Liver (tissue), 9 donors: ENCODE results near the gene MYO7A. TPM values are rescaled to one million over a fixed set of nuclear protein-coding genes. Genes with fewer than 3 reads are reported as not detected.

Source experiments
- DNase-seq: peaks from one replicate; pipeline ENCODE4 v3.0.0-alpha.2; 2017; ENCODE audit warnings: low spot score
- H3K27ac ChIP-seq, 2 donors: one replicate each; pipeline ENCODE4 v1.7.0; 2013; ENCODE audit warnings: inconsistent platforms in 2 of 2, low read length in 2 of 2, control low read depth in 1 of 2, low read depth in 1 of 2, mild to moderate bottlenecking in 1 of 2
- H3K27me3 ChIP-seq, 4 donors: one replicate each; pipeline versions ENCODE4 v1.6.1 to v1.7.0; 2013; ENCODE audit warnings: low read length in 3 of 4, inconsistent platforms in 1 of 4, mild to moderate bottlenecking in 1 of 4, moderate library complexity in 1 of 4; ENCODE audit not compliant: control insufficient read depth in 4 of 4, insufficient read depth in 4 of 4
- H3K36me3 ChIP-seq, 4 donors: one replicate each; pipeline versions ENCODE4 v1.6.1 to v1.7.0; 2013; ENCODE audit warnings: low read length in 3 of 4, mild to moderate bottlenecking in 3 of 4, low read depth in 1 of 4, moderate library complexity in 1 of 4; ENCODE audit not compliant: control insufficient read depth in 4 of 4, insufficient read depth in 3 of 4
- H3K4me1 ChIP-seq, 4 donors: one replicate each; pipeline versions ENCODE4 v1.6.1 to v1.7.0; 2013; ENCODE audit warnings: low read length in 3 of 4, mild to moderate bottlenecking in 3 of 4, moderate library complexity in 1 of 4; ENCODE audit not compliant: control insufficient read depth in 4 of 4, insufficient read depth in 4 of 4
- H3K4me3 ChIP-seq, 3 donors: one replicate each; pipeline versions ENCODE4 v1.6.1 to v1.7.0; 2013; ENCODE audit warnings: low read length in 3 of 3, control low read depth in 1 of 3, low read depth in 1 of 3, mild to moderate bottlenecking in 1 of 3
- H3K9ac ChIP-seq, 2 donors: one replicate each; pipeline ENCODE4 v1.7.0; 2013; ENCODE audit warnings: low read length in 2 of 2, mild to moderate bottlenecking in 2 of 2, moderate library complexity in 2 of 2, control low read depth in 1 of 2, low read depth in 1 of 2
- H3K9me3 ChIP-seq, 4 donors: one replicate each; pipeline versions ENCODE4 v1.6.1 to v1.7.0; 2013; ENCODE audit warnings: low read length in 3 of 4; ENCODE audit not compliant: control insufficient read depth in 4 of 4
- FOXA1 ChIP-seq: IDR thresholded peaks from 2 replicates; pipeline ENCODE4 v1.6.1; 2016; ENCODE audit warnings: antibody characterized with exemption
- FOXA2 ChIP-seq: IDR thresholded peaks from 2 replicates; pipeline ENCODE4 v1.6.1; 2016; ENCODE audit warnings: antibody characterized with exemption
- GABPA ChIP-seq, 2 donors: IDR thresholded peaks in 1 of 2; conservative IDR thresholded peaks in 1 of 2; 2 replicates each; pipeline ENCODE4 v1.6.1; 2016; ENCODE audit warnings: antibody characterized with exemption in 2 of 2, mild to moderate bottlenecking in 1 of 2, moderate library complexity in 1 of 2
- HNF4G ChIP-seq: IDR thresholded peaks from 2 replicates; pipeline ENCODE4 v1.6.1; 2016; ENCODE audit warnings: antibody characterized with exemption
- JUND ChIP-seq, 2 donors: IDR thresholded peaks; 2 replicates each; pipeline ENCODE4 v1.6.1; 2016; ENCODE audit warnings: antibody characterized with exemption in 2 of 2
- NR2F2 ChIP-seq: IDR thresholded peaks from 2 replicates; pipeline ENCODE4 v1.6.1; 2016; ENCODE audit warnings: antibody characterized with exemption
- RAD21 ChIP-seq, 2 donors: IDR thresholded peaks; 2 replicates each; pipeline ENCODE4 v1.6.1; 2016; ENCODE audit warnings: antibody characterized with exemption in 2 of 2, mild to moderate bottlenecking in 2 of 2
- TAF1 ChIP-seq: conservative IDR thresholded peaks from 2 replicates; pipeline ENCODE4 v1.6.1; 2016; ENCODE audit warnings: antibody characterized with exemption, mild to moderate bottlenecking
- YY1 ChIP-seq: IDR thresholded peaks from 2 replicates; pipeline ENCODE4 v1.6.1; 2016; ENCODE audit warnings: antibody characterized with exemption, mild to moderate bottlenecking
- whole genome bisulfite sequencing: extraction: QIAGEN DNeasy Blood & Tissue Kit; methylation state at CpG from one replicate; pipeline ENCODE4 v1.1.7; 2013; 5-methylcytosine and 5-hydroxymethylcytosine counted together
- polyA plus RNA-seq, 2 donors: library from polyadenylated mRNA; stranded (reverse) in 1 of 2; unstranded in 1 of 2; fragments of 200-250 nt in 1 of 2; fragments of >200 nt in 1 of 2; fragmentation: Nextera tagmentation in 1 of 2; extraction: Ambion mirVana in 1 of 2; gene quantifications; one replicate each; pipeline versions ENCODE4 v1.2.1 to v1.2.3, GENCODE V29; 2013 to 2015
- total RNA-seq, 2 donors: library from RNA; depleted of rRNA; stranded (reverse); fragments of >200 nt; gene quantifications; one replicate each; pipeline ENCODE4 v1.2.3, GENCODE V29; 2014
- TF ChIP-seq, protein P1 (sequence below): IDR thresholded peaks from 2 replicates; pipeline ENCODE4 v1.6.1; 2016; ENCODE audit warnings: antibody characterized with exemption
- TF ChIP-seq, protein P2 (sequence below): IDR thresholded peaks from 2 replicates; pipeline ENCODE4 v1.6.1; 2016; ENCODE audit warnings: antibody characterized with exemption
- TF ChIP-seq, protein P3 (sequence below): IDR thresholded peaks from 2 replicates; pipeline ENCODE4 v1.6.1; 2016; ENCODE audit warnings: antibody characterized with exemption, mild to moderate bottlenecking
- TF ChIP-seq, protein P4 (sequence below): fragments of 150-350 bp; IDR thresholded peaks from 2 replicates; pipeline ENCODE4 v1.5.1; 2017; ENCODE audit warnings: improper control_type of control experiment, low read depth, low read length; ENCODE audit not compliant: missing input control
- TF ChIP-seq, protein P5 (sequence below): IDR thresholded peaks from 2 replicates; pipeline ENCODE4 v1.6.1; 2016; ENCODE audit warnings: antibody characterized with exemption
- donor health status: healthy.
- donor health status: healthy.
- donor health status: healthy.
- donor health status: healthy.
- donor health status: healthy.

MYO7A gene
- total and polyA plus RNA-seq, 4 donors = 7.3 to 33.6 (median 11.3) TPM

DNA sequence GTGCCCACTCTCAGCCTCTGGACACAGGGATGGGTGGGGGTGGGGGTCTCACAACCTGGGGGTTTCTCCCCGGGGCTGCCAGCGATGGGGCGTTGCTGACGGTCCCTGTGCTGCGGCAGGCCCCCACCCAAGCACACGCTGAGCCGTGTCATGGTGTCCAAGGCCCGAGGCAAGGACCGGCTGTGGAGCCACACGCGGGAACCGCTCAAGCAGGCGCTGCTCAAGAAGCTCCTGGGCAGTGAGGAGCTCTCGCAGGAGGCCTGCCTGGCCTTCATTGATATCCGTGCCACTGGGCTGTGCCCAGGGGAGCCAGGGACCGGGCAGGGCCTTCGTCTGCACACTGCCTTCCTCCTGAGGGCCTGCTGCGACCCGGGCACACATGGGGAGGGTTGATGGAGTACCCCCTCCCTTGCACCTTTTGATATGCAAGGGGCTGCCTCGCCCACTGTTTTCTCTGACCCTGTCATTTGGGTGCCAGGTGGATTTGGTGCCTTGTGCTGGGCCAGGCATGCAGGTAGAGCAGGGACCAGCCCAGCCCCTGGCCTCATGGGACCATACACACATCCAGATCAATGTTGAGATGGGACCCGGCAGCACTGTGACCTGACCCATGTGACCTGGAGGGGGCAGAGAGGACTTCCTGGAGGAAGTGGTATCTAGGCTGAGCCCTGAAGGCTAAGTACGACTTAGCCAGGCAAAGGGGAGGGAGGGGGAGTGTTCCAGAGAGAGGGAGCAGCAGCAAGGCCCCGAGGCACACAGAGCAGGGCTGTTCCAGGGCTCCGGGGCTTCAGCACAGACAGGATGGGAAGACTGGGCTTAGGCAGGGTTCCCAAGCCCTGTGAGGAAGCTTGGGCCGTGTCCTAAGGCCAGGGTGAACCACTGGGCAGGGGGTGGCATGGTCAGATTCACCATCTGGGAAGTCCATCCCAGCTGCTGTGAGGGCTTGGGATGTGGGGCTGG, 75.2 kb downstream of the MYO7A start:
- Histone ChIP-seq H3K27me3 (no peaks in the 10 kb centered on the region), H3K27ac (no peak overlapping the region), H3K4me1 (no peaks in the 10 kb centered on the region), H3K36me3 (peaks cover 8 to 47% (median 16%) of the 10 kb centered on the region in 4 donors), H3K4me3 (no peak overlapping the region), H3K9me3 (no peaks in the 10 kb centered on the region), H3K9ac (no peak overlapping the region)
- 93% methylated on average over 25 of the region's 25 CpGs for WGBS
- DNase-seq = no peak
- no peak for TF ChIP-seq TAF1
- TF ChIP-seq JUND (IDR thresholded peaks at IDR 0.05) = no peak

DNA sequence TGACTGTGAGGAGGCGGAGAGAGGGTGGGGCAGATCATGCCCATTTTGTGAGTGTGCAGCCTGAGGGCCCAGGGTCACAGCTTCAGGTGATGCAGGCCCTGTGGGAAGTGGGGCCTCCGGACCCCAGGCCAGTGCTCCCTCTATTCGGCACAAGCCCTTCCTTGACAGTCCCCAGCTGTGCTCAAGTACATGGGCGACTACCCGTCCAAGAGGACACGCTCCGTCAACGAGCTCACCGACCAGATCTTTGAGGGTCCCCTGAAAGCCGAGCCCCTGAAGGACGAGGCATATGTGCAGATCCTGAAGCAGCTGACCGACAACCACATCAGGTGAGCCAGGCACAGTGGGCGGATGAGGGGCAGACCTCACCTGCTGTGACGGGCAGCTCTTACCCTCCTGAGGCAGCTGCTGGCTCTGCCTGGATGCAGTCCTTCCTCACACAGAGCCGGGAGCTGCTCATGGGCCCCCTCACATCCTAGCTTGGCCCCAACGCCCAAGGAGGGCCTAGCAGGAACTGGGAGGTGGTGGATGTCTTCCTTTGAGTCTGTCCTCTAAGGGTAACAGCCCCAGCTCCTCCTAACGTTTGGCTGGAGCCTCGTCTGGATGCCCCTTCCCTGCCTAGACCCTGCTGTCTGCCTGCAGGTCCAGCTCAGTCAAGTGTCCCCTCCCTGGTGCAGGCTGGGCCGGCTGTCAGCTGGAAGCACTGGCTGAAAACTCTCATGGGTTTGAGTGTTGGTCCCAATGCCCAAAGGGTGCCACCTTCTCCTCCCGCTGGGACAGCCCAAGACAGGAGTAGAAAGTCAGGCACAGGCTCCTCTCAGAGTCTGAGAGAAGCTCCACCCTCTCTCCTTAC, 76.1 kb downstream of the MYO7A start:
- WGBS = 89% methylated on average over 20 of the region's 20 CpGs
- Histone ChIP-seq H3K27me3 (no peaks in the 10 kb centered on the region), H3K4me1 (no peaks in the 10 kb centered on the region), H3K9me3 (no peaks in the 10 kb centered on the region), H3K27ac (no peak overlapping the region), H3K36me3 (peaks cover 8 to 50% (median 18%) of the 10 kb centered on the region in 4 donors), H3K9ac (no peak overlapping the region), H3K4me3 (no peak overlapping the region)
- TF ChIP-seq GABPA (IDR thresholded peaks at IDR 0.05 in 1 of 2, conservative IDR thresholded peaks at IDR 0.05 in 1 of 2) = no peak
- TF ChIP-seq, protein P1, sequence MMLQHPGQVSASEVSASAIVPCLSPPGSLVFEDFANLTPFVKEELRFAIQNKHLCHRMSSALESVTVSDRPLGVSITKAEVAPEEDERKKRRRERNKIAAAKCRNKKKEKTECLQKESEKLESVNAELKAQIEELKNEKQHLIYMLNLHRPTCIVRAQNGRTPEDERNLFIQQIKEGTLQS = no peak
- no peak for TF ChIP-seq YY1
- no peak for TF ChIP-seq TAF1
- TF ChIP-seq NR2F2 = no peak
- TF ChIP-seq, protein P2, sequence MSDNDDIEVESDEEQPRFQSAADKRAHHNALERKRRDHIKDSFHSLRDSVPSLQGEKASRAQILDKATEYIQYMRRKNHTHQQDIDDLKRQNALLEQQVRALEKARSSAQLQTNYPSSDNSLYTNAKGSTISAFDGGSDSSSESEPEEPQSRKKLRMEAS = no peak
- TF ChIP-seq, protein P3, sequence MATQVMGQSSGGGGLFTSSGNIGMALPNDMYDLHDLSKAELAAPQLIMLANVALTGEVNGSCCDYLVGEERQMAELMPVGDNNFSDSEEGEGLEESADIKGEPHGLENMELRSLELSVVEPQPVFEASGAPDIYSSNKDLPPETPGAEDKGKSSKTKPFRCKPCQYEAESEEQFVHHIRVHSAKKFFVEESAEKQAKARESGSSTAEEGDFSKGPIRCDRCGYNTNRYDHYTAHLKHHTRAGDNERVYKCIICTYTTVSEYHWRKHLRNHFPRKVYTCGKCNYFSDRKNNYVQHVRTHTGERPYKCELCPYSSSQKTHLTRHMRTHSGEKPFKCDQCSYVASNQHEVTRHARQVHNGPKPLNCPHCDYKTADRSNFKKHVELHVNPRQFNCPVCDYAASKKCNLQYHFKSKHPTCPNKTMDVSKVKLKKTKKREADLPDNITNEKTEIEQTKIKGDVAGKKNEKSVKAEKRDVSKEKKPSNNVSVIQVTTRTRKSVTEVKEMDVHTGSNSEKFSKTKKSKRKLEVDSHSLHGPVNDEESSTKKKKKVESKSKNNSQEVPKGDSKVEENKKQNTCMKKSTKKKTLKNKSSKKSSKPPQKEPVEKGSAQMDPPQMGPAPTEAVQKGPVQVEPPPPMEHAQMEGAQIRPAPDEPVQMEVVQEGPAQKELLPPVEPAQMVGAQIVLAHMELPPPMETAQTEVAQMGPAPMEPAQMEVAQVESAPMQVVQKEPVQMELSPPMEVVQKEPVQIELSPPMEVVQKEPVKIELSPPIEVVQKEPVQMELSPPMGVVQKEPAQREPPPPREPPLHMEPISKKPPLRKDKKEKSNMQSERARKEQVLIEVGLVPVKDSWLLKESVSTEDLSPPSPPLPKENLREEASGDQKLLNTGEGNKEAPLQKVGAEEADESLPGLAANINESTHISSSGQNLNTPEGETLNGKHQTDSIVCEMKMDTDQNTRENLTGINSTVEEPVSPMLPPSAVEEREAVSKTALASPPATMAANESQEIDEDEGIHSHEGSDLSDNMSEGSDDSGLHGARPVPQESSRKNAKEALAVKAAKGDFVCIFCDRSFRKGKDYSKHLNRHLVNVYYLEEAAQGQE = no peak
- TF ChIP-seq, protein P4, sequence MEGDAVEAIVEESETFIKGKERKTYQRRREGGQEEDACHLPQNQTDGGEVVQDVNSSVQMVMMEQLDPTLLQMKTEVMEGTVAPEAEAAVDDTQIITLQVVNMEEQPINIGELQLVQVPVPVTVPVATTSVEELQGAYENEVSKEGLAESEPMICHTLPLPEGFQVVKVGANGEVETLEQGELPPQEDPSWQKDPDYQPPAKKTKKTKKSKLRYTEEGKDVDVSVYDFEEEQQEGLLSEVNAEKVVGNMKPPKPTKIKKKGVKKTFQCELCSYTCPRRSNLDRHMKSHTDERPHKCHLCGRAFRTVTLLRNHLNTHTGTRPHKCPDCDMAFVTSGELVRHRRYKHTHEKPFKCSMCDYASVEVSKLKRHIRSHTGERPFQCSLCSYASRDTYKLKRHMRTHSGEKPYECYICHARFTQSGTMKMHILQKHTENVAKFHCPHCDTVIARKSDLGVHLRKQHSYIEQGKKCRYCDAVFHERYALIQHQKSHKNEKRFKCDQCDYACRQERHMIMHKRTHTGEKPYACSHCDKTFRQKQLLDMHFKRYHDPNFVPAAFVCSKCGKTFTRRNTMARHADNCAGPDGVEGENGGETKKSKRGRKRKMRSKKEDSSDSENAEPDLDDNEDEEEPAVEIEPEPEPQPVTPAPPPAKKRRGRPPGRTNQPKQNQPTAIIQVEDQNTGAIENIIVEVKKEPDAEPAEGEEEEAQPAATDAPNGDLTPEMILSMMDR = no peak
- TF ChIP-seq JUND (IDR thresholded peaks at IDR 0.05) = no peak
- no peak for TF ChIP-seq RAD21 (IDR thresholded peaks at IDR 0.05)
- TF ChIP-seq, protein P5, sequence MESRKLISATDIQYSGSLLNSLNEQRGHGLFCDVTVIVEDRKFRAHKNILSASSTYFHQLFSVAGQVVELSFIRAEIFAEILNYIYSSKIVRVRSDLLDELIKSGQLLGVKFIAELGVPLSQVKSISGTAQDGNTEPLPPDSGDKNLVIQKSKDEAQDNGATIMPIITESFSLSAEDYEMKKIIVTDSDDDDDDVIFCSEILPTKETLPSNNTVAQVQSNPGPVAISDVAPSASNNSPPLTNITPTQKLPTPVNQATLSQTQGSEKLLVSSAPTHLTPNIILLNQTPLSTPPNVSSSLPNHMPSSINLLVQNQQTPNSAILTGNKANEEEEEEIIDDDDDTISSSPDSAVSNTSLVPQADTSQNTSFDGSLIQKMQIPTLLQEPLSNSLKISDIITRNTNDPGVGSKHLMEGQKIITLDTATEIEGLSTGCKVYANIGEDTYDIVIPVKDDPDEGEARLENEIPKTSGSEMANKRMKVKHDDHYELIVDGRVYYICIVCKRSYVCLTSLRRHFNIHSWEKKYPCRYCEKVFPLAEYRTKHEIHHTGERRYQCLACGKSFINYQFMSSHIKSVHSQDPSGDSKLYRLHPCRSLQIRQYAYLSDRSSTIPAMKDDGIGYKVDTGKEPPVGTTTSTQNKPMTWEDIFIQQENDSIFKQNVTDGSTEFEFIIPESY = no peak
- TF ChIP-seq FOXA1 = no peak
- no peak for TF ChIP-seq HNF4G
- TF ChIP-seq FOXA2 = no peak
- no peak for DNase-seq
